H9 (cell line): ENCODE measurements around the gene ELAC2. TPM values are rescaled to one million over a fixed set of nuclear protein-coding genes. Genes with fewer than 3 reads are reported as not detected.
A peak's percentile ranks its signal among the peaks of the same experiment; 100 is the strongest.

Experiments
- DNase-seq: peaks from one replicate; pipeline ENCODE4 v3.0.0-alpha.2; 2017
- H2AFZ ChIP-seq: one replicate; pipeline ENCODE4 v1.6.1; 2013; ENCODE audit warnings: mild to moderate bottlenecking, low read length, control low read depth, moderate library complexity
- H2AK5ac ChIP-seq: 2 replicates; pipeline ENCODE4 v1.6.1; 2013; ENCODE audit warnings: low read length, control low read depth, mixed read lengths; ENCODE audit not compliant: insufficient read length
- H2BK120ac ChIP-seq: one replicate; pipeline ENCODE4 v1.6.1; 2013; ENCODE audit warnings: low read depth, mild to moderate bottlenecking, low read length, control low read depth, inconsistent platforms; ENCODE audit not compliant: poor library complexity, severe bottlenecking
- H2BK12ac ChIP-seq: 2 replicates; pipeline ENCODE4 v1.6.1; 2013; ENCODE audit warnings: low read length, control low read depth, mixed read lengths, low read depth; ENCODE audit not compliant: insufficient read length
- H2BK15ac ChIP-seq: 2 replicates; pipeline ENCODE4 v1.6.1; 2013; ENCODE audit warnings: low read depth, low read length, control low read depth
- H2BK20ac ChIP-seq: one replicate; pipeline ENCODE4 v1.6.1; 2013; ENCODE audit warnings: low read depth, mild to moderate bottlenecking, low read length, control low read depth, inconsistent platforms; ENCODE audit not compliant: poor library complexity, severe bottlenecking
- H2BK5ac ChIP-seq: 2 replicates; pipeline ENCODE4 v1.6.1; 2013; ENCODE audit warnings: low read length, control low read depth, mixed read lengths; ENCODE audit not compliant: insufficient read length
- H3K14ac ChIP-seq: 2 replicates; pipeline ENCODE4 v1.6.1; 2013; ENCODE audit warnings: low read length, control low read depth; ENCODE audit not compliant: insufficient read depth
- H3K18ac ChIP-seq: 2 replicates; pipeline ENCODE4 v1.6.1; 2013; ENCODE audit warnings: low read depth, mild to moderate bottlenecking, mixed read lengths, low read length, control low read depth; ENCODE audit not compliant: insufficient read length
- H3K23ac ChIP-seq: 2 replicates; pipeline ENCODE4 v1.6.1; 2013; ENCODE audit warnings: low read length, control low read depth, mixed read lengths, low read depth; ENCODE audit not compliant: insufficient read length
- H3K23me2 ChIP-seq: 2 replicates; pipeline ENCODE4 v1.6.1; 2013; ENCODE audit warnings: low read depth, mild to moderate bottlenecking, mixed read lengths, low read length, control low read depth; ENCODE audit not compliant: insufficient read length, poor library complexity, severe bottlenecking
- H3K27ac ChIP-seq: 2 replicates; pipeline ENCODE4 v1.5.1; 2013; ENCODE audit warnings: low read length, control low read depth, mixed read lengths, low read depth; ENCODE audit not compliant: insufficient read length
- H3K27me3 ChIP-seq: 2 replicates; pipeline ENCODE4 v1.6.1; 2013; ENCODE audit warnings: low read length, control low read depth, inconsistent platforms; ENCODE audit not compliant: insufficient read depth
- H3K4ac ChIP-seq: 2 replicates; pipeline ENCODE4 v1.6.1; 2013; ENCODE audit warnings: low read depth, mild to moderate bottlenecking, control low read depth, inconsistent platforms, low read length, moderate library complexity
- H3K4me1 ChIP-seq: 2 replicates; pipeline ENCODE4 v1.6.1; 2013; ENCODE audit warnings: low read length, control low read depth, inconsistent platforms; ENCODE audit not compliant: insufficient read depth
- H3K4me2 ChIP-seq: 2 replicates; pipeline ENCODE4 v1.6.1; 2013; ENCODE audit warnings: low read length, control low read depth, mixed read lengths; ENCODE audit not compliant: insufficient read length, insufficient read depth
- H3K56ac ChIP-seq: 2 replicates; pipeline ENCODE4 v1.6.1; 2013; ENCODE audit warnings: low read depth, mild to moderate bottlenecking, mixed read lengths, low read length, control low read depth; ENCODE audit not compliant: insufficient read length
- H3K79me1 ChIP-seq: 2 replicates; pipeline ENCODE4 v1.6.1; 2013; ENCODE audit warnings: low read depth, mild to moderate bottlenecking, moderate library complexity, low read length, control low read depth, inconsistent platforms; ENCODE audit not compliant: insufficient read depth, poor library complexity, severe bottlenecking
- H3K79me2 ChIP-seq: 2 replicates; pipeline ENCODE4 v1.6.1; 2013; ENCODE audit warnings: low read length, control low read depth, inconsistent platforms; ENCODE audit not compliant: insufficient read depth
- H3K9ac ChIP-seq: 2 replicates; pipeline ENCODE4 v1.6.1; 2013; ENCODE audit warnings: low read length, control low read depth, mixed read lengths; ENCODE audit not compliant: insufficient read length; ENCODE audit errors: extremely low read depth
- H3K9me3 ChIP-seq: one replicate; pipeline ENCODE4 v1.6.1; 2013; ENCODE audit warnings: low read depth, low read length, inconsistent platforms; ENCODE audit not compliant: control insufficient read depth
- H3T11ph ChIP-seq: one replicate; pipeline ENCODE4 v1.6.1; 2013; ENCODE audit warnings: mild to moderate bottlenecking, low read length, control low read depth, inconsistent platforms
- H4K20me1 ChIP-seq: one replicate; pipeline ENCODE4 v1.6.1; 2013; ENCODE audit not compliant: control insufficient read depth, insufficient read length, insufficient read depth
- H4K5ac ChIP-seq: 2 replicates; pipeline ENCODE4 v1.6.1; 2013; ENCODE audit warnings: low read depth, mild to moderate bottlenecking, mixed read lengths, low read length, control low read depth; ENCODE audit not compliant: insufficient read length
- H4K8ac ChIP-seq: replicated peaks from 2 replicates; pipeline ENCODE4 v1.6.1; 2013; ENCODE audit warnings: low read length, control low read depth, mixed read lengths, low read depth; ENCODE audit not compliant: insufficient read length
- H4K91ac ChIP-seq: 2 replicates; pipeline ENCODE4 v1.6.1; 2013; ENCODE audit warnings: low read depth, mild to moderate bottlenecking, moderate library complexity, mixed read lengths, low read length, control low read depth; ENCODE audit not compliant: insufficient read length
- H3K27ac Mint-ChIP-seq, 3 experiments: 2 replicates in 2 of 3; 3 replicates in 1 of 3; pipeline ENCODE4 v1.8.0; 2020 to 2021; ENCODE audit warnings: mixed read lengths in 3 of 3, mild to moderate bottlenecking in 1 of 3, moderate library complexity in 1 of 3
- H3K27me3 Mint-ChIP-seq: 2 replicates; pipeline ENCODE4 v1.8.0; 2021; ENCODE audit warnings: low read depth, mild to moderate bottlenecking, moderate library complexity, mixed read lengths
- H3K36me3 Mint-ChIP-seq, 3 experiments: 2 replicates in 2 of 3; 3 replicates in 1 of 3; pipeline ENCODE4 v1.8.0; 2020 to 2021; ENCODE audit warnings: low read depth in 3 of 3, mixed read lengths in 3 of 3; ENCODE audit not compliant: insufficient read depth in 1 of 3
- H3K4me1 Mint-ChIP-seq, 2 experiments: 2 replicates each; pipeline ENCODE4 v1.8.0; 2020; ENCODE audit warnings: mixed read lengths in 2 of 2
- H3K4me3 Mint-ChIP-seq, 2 experiments: 2 replicates in 1 of 2; 3 replicates in 1 of 2; pipeline ENCODE4 v1.8.0; 2020 to 2021; ENCODE audit warnings: mild to moderate bottlenecking in 2 of 2, mixed read lengths in 2 of 2, moderate library complexity in 1 of 2
- H3K9me3 Mint-ChIP-seq, 2 experiments: 2 replicates in 1 of 2; 3 replicates in 1 of 2; pipeline ENCODE4 v1.8.0; 2020; ENCODE audit warnings: mild to moderate bottlenecking in 2 of 2, mixed read lengths in 2 of 2, moderate library complexity in 1 of 2
- WGBS: extraction: QIAGEN DNeasy Blood & Tissue Kit; methylation state at CpG from one replicate; pipeline ENCODE4 v1.1.7; 2013; ENCODE audit warnings: missing lambda C conversion rate, low lambda C conversion rate, mixed read lengths; ENCODE audit not compliant: insufficient read length; ENCODE audit errors: extremely low coverage; 5-methylcytosine and 5-hydroxymethylcytosine counted together
- total RNA-seq: library from RNA; stranded (reverse); gene quantifications from 2 replicates; pipeline ENCODE4 v1.2.1, GENCODE V29; 2021
- TF ChIP-seq, protein P1 (sequence below): fragments of 200-600 bp; sonication (generic); conservative IDR thresholded peaks from 3 replicates; pipeline ENCODE4 v1.8.0; 2021; ENCODE audit warnings: antibody characterized with exemption, mild to moderate bottlenecking

The ELAC2 gene
- total RNA-seq, 1 experiment from 2014 or later: 90.7 TPM

DNA sequence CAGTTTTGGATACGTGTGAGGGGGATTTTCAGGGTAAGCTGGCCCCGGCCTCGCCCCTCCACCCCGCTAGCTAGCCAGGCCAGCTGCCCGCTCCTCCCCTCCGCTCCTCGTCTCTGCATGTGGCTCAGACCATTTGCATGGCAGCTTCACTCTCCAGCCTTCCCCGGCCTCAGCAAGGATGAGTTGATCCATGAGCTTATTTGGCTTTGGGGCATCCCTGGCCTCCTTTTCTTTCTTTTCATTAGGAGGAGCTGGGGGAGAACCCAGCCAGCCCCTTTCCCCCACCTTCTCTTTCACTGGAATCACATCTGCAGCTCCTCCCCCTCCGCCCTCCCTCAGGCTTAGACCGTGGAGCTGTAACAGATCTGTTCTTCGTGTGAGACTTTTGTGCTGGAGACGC, 30.7 kb downstream of the ELAC2 start:
- Histone ChIP-seq H3K14ac (no peak overlapping the region), H3K56ac (no peak overlapping the region), H4K91ac (no peak overlapping the region), H3K23me2 (no peaks in the 10 kb centered on the region), H2BK15ac (no peak overlapping the region), H3K27me3 (no peaks in the 10 kb centered on the region), H3K79me2 (no peaks in the 10 kb centered on the region), H2BK120ac (no peak overlapping the region), H3K9ac (no peak overlapping the region), H3K9me3 (no peaks in the 10 kb centered on the region), H3K4me1 (no peaks in the 10 kb centered on the region), H2BK5ac (no peak overlapping the region), H3T11ph (no peak overlapping the region), H4K20me1 (no peaks in the 10 kb centered on the region), H4K8ac (no peak overlapping the region), H3K23ac (no peak overlapping the region), H2AK5ac (no peak overlapping the region), H3K18ac (no peak overlapping the region), H3K4me2 (no peak overlapping the region), H4K5ac (no peak overlapping the region), H3K4ac (no peak overlapping the region), H2BK12ac (no peak overlapping the region), H2BK20ac (no peak overlapping the region), H2AFZ (no peak overlapping the region), H3K79me1 (no peaks in the 10 kb centered on the region), H3K27ac (no peak overlapping the region)
- Mint-ChIP-seq H3K4me1 (peaks cover 24 to 32% of the 10 kb centered on the region in 2 experiments), H3K4me3 (peak overlapping the region in 1 of 2 experiments; percentile 58; a peak in 2 of 5 replicates), H3K36me3 (peaks cover 11 to 32% (median 31%) of the 10 kb centered on the region in 3 experiments), H3K9me3 (no peaks in the 10 kb centered on the region), H3K27ac (peak overlapping the region; percentile 27 to 77 (median 57); a peak in 3 of 7 replicates), H3K27me3 (peaks cover 2% of the 10 kb centered on the region; the same call in 1 of the 2 replicates)
- no CpG with 5 or more reads among the region's 12 CpGs for WGBS
- DNase-seq: peak; percentile 64
- TF ChIP-seq, protein P1, sequence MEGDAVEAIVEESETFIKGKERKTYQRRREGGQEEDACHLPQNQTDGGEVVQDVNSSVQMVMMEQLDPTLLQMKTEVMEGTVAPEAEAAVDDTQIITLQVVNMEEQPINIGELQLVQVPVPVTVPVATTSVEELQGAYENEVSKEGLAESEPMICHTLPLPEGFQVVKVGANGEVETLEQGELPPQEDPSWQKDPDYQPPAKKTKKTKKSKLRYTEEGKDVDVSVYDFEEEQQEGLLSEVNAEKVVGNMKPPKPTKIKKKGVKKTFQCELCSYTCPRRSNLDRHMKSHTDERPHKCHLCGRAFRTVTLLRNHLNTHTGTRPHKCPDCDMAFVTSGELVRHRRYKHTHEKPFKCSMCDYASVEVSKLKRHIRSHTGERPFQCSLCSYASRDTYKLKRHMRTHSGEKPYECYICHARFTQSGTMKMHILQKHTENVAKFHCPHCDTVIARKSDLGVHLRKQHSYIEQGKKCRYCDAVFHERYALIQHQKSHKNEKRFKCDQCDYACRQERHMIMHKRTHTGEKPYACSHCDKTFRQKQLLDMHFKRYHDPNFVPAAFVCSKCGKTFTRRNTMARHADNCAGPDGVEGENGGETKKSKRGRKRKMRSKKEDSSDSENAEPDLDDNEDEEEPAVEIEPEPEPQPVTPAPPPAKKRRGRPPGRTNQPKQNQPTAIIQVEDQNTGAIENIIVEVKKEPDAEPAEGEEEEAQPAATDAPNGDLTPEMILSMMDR: no peak
